BE2C (cell line): ENCODE measurements around the gene CREB5.

ENCODE experiments used
- DNase-seq: peaks from one replicate; pipeline ENCODE4 v3.0.0-alpha.2; 2020
- H3K27me3 ChIP-seq: fragments of 250-450 bp; sonication (Bioruptor Pico); 2 replicates; pipeline ENCODE4 v1.5.1; 2020; ENCODE audit warnings: mild to moderate bottlenecking
- H3K36me3 ChIP-seq: fragments of 250-450 bp; sonication (Bioruptor Pico); 2 replicates; pipeline ENCODE4 v1.5.1; 2020; ENCODE audit warnings: mild to moderate bottlenecking
- H3K4me1 ChIP-seq: fragments of 250-450 bp; sonication (Bioruptor Pico); 2 replicates; pipeline ENCODE4 v1.5.1; 2020
- H3K4me3 ChIP-seq: 2 replicates; pipeline ENCODE4 v1.5.1; 2011; ENCODE audit warnings: low read depth, low read length
- H3K9me3 ChIP-seq: fragments of 250-450 bp; sonication (Bioruptor Pico); 2 replicates; pipeline ENCODE4 v1.5.1; 2020
- TF ChIP-seq, protein P1 (sequence below): IDR thresholded peaks from 2 replicates; pipeline ENCODE4 v1.5.1; 2012; ENCODE audit warnings: mild to moderate bottlenecking, low read depth, low read length

Gene CREB5

DNA sequence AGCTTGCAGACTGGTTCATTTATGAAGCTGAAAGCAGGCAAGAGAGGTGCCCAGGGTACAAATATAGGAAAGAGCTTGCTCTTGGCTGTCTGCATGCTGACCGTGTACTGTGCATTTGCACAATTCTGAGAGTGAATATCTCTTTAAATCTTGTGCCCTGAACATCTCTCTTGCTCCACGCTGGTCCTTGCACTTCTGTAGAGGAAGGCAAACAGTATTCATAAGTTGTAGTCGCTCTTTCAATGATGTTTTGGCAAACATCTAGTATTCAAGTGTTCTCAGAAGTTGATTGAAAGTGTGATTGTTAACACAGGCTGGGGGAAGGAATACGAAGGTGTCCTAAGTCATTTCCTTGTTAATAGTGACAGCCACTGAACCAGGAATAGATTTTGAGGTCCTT is 332.6 kb downstream of the CREB5 start:
- no peak for DNase-seq
- TF ChIP-seq, protein P1, sequence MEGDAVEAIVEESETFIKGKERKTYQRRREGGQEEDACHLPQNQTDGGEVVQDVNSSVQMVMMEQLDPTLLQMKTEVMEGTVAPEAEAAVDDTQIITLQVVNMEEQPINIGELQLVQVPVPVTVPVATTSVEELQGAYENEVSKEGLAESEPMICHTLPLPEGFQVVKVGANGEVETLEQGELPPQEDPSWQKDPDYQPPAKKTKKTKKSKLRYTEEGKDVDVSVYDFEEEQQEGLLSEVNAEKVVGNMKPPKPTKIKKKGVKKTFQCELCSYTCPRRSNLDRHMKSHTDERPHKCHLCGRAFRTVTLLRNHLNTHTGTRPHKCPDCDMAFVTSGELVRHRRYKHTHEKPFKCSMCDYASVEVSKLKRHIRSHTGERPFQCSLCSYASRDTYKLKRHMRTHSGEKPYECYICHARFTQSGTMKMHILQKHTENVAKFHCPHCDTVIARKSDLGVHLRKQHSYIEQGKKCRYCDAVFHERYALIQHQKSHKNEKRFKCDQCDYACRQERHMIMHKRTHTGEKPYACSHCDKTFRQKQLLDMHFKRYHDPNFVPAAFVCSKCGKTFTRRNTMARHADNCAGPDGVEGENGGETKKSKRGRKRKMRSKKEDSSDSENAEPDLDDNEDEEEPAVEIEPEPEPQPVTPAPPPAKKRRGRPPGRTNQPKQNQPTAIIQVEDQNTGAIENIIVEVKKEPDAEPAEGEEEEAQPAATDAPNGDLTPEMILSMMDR = no peak
- H3K4me1 ChIP-seq = peaks cover 7% of the 10 kb centered on the region
- no peaks in the 10 kb centered on the region for H3K27me3 ChIP-seq
- no peak overlapping the region for H3K4me3 ChIP-seq
- H3K9me3 ChIP-seq = no peaks in the 10 kb centered on the region
- H3K36me3 ChIP-seq = no peaks in the 10 kb centered on the region

DNA sequence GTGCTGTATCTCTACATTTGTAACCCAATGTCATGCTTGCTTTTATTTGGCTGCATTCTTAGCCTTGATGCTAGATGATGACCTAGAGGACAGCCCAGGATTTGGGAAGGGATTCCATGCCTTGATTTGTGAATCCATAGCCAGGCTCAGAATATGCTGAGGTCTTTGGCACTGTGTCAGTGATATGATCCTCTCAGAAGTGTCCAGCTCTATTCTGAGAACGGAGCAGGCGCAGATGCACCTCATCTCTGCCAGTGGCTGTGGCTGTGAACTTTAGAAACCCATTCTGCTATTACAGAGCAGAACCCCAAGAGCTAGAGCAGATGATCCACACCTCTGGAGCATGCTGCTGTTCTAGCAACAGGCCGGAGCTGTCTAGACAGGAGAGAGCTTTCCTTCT is 333.0 kb downstream of the CREB5 start:
- no peak for DNase-seq
- no peak overlapping the region for H3K4me3 ChIP-seq
- H3K9me3 ChIP-seq = no peaks in the 10 kb centered on the region
- TF ChIP-seq, protein P1 = no peak
- H3K4me1 ChIP-seq = peaks cover 7% of the 10 kb centered on the region
- H3K36me3 ChIP-seq = no peaks in the 10 kb centered on the region
- H3K27me3 ChIP-seq = no peaks in the 10 kb centered on the region

DNA sequence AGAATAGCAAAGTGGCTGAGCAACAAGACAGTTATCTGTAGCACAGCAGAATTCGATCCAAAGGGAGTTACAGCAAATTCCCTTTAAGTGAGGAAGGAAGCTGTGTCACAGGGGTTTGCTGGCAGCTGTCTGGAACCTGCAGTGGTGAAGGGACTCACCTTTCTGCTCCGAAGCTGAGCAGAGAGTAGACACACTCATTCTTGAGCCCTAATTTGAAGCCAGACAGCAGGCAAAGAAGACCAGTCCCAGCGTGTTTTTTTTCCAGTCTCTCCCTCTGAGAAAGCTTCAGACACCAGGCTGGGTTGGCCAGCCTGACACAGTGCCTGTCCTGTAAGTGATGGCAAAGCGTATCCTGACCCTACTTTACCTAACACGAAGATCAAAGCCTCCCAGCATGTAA is 335.1 kb downstream of the CREB5 start:
- no peaks in the 10 kb centered on the region for H3K36me3 ChIP-seq
- no peak overlapping the region for H3K4me3 ChIP-seq
- TF ChIP-seq, protein P1 = no peak
- no peaks in the 10 kb centered on the region for H3K9me3 ChIP-seq
- H3K4me1 ChIP-seq = peaks cover 10% of the 10 kb centered on the region
- DNase-seq = no peak
- H3K27me3 ChIP-seq = no peaks in the 10 kb centered on the region

DNA sequence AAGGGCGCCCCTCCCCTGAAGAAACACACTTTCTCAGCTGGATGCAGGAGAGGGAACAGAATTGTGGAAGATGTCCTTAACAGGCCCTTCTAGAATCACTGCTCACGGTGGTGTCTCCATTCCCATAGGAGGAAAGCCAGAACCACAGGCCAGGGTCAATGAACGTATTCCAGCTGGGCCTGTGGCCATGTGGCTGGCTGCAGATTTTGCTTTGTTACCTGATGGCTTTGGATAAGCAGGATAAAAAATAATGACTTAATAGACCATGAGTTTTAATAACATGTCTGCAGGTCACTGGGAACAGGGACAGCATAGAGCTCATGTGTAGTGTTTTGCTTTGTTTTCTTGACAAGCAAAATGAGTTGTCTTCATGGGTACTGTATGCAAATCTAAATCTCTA is 335.5 kb downstream of the CREB5 start:
- Histone ChIP-seq H3K4me3 (no peak overlapping the region), H3K9me3 (no peaks in the 10 kb centered on the region), H3K27me3 (no peaks in the 10 kb centered on the region), H3K36me3 (no peaks in the 10 kb centered on the region), H3K4me1 (peaks cover 10% of the 10 kb centered on the region)
- DNase-seq = peak; percentile 43
- TF ChIP-seq, protein P1 = no peak

DNA sequence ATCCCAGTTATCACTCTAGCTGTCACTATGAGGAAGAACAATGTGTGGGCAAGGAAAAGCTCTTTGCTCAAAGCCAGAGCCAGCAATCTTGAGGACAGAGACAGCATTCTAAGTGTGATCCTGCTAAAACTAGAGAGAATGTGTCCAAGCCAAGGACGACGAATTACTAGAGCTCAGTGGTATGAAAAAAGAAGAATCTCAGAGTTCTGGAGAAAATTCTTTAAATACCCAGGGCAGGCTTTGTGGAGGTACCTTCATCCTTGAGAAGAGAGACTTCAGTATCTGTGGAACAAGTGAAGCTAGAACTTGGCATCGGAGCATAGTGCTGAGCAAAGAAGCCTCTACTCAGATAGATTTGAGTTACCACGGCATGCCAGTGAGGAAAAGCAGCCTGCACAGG is 336.0 kb downstream of the CREB5 start:
- H3K9me3 ChIP-seq = no peaks in the 10 kb centered on the region
- H3K4me1 ChIP-seq = peaks cover 10% of the 10 kb centered on the region
- TF ChIP-seq, protein P1 = no peak
- H3K4me3 ChIP-seq = no peak overlapping the region
- no peak for DNase-seq
- H3K27me3 ChIP-seq = no peaks in the 10 kb centered on the region
- H3K36me3 ChIP-seq = no peaks in the 10 kb centered on the region

DNA sequence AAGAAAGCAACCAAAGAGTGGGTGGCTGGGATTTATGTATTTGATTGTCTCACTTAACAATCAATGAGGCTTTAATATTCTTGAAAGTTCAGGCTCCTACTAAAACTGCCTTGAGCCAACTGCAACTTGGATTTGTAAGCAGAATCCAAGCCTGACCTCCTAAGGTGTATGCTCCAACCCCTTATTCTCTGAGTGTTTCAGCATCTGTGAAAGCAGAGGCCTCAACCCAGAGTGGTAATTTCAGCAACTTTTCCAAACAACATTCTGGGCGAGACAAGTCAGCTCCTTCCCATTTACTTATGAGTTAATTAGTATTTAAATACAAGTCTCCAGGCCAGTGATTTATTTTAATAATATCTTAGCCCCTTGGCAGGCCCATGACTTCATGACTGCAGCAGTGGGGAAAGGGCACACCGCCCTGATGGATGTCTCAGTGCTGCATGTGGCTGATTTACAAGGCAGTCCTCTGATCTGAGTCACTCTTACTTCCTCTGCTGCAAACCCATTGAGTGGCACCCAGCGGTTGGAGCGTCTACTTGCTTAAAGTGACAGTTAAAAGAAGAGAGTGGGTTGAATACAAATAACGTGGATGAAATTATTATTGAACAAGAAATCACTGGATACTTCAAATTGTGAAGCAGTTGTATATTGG is 336.7 kb downstream of the CREB5 start:
- no peak for DNase-seq

More for the DNA sequence above, 336.7 kb downstream of the CREB5 start:
- H3K27me3 ChIP-seq = no peaks in the 10 kb centered on the region
- peaks cover 10% of the 10 kb centered on the region for H3K4me1 ChIP-seq
- TF ChIP-seq, protein P1 = no peak
- H3K4me3 ChIP-seq = no peak overlapping the region
- no peaks in the 10 kb centered on the region for H3K36me3 ChIP-seq
- no peaks in the 10 kb centered on the region for H3K9me3 ChIP-seq
